Measurements from ENCODE around the gene SAMD4B.

The SAMD4B gene

GRCh38 chr19:39422020-39422419 is 79.8 kb downstream of the SAMD4B start:
- no peak for DNase-seq (ENCODE audit: low spot score)
- no peak for TF ChIP-seq CTCF (IDR thresholded peaks at IDR 0.05; ENCODE audit: extremely low read depth, missing control alignments)

DNA sequence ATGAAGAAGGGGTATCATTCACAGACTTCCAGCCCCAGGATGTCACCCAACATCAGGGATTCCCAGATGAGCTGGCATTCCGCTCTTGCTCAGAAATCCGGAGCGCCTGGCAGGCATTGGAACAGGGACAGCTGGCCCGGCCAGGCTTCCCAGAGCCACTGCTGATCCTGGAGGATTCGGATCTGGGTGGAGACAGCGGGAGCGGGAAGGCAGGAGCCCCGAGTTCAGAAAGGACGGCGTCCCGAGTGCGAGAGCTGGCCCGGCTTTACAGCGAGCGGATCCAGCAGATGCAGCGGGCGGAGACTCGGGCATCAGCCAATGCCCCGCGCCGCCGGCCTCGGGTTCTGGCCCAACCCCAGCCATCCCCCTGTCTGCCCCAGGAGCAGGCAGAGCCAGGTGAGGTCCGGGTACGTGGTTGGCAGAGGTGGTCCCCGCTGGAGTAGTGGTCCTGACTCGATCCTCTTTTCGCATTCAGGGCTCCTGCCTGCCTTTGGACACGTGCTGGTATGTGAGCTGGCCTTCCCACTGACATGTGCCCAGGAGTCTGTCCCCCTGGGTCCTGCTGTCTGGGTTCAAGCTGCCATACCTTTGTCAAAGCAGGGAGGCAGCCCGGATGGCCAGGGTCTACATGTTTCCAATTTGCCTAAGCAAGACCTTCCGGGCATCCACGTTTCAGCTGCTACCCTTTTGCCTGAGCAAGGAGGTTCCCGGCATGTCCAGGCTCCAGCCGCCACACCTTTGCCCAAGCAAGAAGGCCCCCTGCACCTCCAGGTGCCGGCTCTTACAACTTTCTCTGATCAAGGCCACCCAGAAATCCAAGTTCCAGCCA is 81.3 kb downstream of the SAMD4B start:
- no peak for DNase-seq (ENCODE audit: low spot score)
- no peak for TF ChIP-seq CTCF (IDR thresholded peaks at IDR 0.05; ENCODE audit: extremely low read depth, missing control alignments)

DNA sequence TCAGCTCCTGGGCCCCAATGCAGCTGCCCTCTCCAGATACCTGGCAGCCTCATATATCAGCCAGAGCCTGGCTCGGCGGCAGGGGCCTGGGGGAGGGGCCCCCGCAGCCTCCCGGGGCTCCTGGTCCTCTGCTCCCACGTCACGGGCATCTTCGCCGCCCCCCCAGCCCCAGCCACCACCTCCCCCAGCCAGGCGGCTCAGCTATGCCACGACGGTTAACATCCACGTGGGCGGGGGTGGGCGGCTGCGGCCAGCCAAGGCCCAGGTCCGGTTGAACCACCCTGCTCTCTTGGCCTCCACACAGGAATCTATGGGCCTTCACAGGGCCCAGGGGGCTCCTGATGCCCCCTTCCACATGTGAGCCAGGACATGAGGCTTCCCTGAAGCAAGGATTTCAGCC is 82.7 kb downstream of the SAMD4B start:
- TF ChIP-seq CTCF (IDR thresholded peaks at IDR 0.05; ENCODE audit: extremely low read depth, missing control alignments), result no peak
- DNase-seq (ENCODE audit: low spot score), result no peak

DNA sequence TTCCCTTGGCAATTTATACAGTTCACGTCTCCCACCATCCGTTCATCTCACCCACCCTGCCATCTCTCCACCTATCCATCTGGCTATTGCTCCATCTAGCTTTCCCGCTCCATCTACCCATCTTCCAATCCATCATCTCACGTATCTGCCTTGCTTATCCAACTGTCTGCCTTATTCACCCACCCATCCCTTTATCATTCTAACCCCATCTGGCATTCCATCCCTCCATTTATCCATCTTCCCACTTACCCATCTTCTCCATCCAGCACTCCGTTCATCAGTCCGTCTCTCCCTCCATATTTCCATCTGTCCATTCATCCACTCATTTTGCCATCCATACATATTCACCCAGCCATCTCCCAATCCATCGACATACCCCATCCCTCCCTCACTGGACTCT is 83.5 kb downstream of the SAMD4B start:
- DNase-seq (ENCODE audit: low spot score), result no peak
- TF ChIP-seq CTCF (IDR thresholded peaks at IDR 0.05; ENCODE audit: extremely low read depth, missing control alignments), result no peak

- DNase-seq (ENCODE audit: low spot score), result no peak
Observed at GRCh38 chr19:39426170-39426569, 83.9 kb downstream of the SAMD4B start.

DNA sequence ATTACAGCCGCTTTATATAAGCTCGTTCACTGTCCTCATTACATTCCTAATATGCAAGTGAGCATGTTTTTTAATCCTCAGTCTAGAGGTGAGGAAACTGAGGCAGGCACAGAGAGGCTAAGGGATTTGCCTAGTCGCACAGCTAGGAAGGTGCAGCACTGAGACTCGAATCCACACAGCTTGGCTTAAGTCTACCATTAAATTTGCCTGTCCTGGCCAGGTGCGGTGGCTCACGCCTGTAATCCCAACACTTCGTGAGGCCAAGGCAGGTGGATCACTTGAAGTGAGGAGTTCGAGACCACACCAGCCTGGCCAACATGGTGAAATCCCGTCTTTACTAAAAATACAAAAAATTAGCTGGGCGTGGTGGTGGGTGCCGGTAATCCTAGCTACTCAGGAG is 85.5 kb downstream of the SAMD4B start:
- no peak for TF ChIP-seq CTCF (IDR thresholded peaks at IDR 0.05; ENCODE audit: extremely low read depth, missing control alignments)
- DNase-seq (ENCODE audit: low spot score), result no peak

More at GRCh38 chr19:39426170-39426569, 83.9 kb downstream of the SAMD4B start:
- TF ChIP-seq CTCF (IDR thresholded peaks at IDR 0.05; ENCODE audit: extremely low read depth, missing control alignments), result no peak

- no peak for TF ChIP-seq CTCF (IDR thresholded peaks at IDR 0.05; ENCODE audit: extremely low read depth, missing control alignments)
- DNase-seq (ENCODE audit: low spot score), result no peak
Observed at GRCh38 chr19:39428283-39429112, 86.3 kb downstream of the SAMD4B start.
